ENCODE results near the gene NSRP1. TPM values are rescaled to one million over a fixed set of nuclear protein-coding genes. Genes with fewer than 3 reads are reported as not detected.

Gene NSRP1
- total RNA-seq, 4 donors from 2014 or later = 7.4 to 23.8 (median 17.8) TPM

GRCh38 chr17:30212750-30213149, 96.1 kb downstream of the NSRP1 start:
- TF ChIP-seq POLR2A (IDR thresholded peaks at IDR 0.05) (no peak), CTCF (IDR thresholded peaks at IDR 0.05) (no peak)
- intact Hi-C loops (cut with DNase I; ENCODE audit: low total_unique reads) = no loop called here
- H3K4me3 ChIP-seq (ENCODE audit: low read depth, poor library complexity, severe bottlenecking) = no peak overlapping the region
- DNase-seq (ENCODE audit: low spot score in 2 of 2) = peak in 1 of 2 donors; percentile 69
- 91 to 93% methylated on average over 11 of the region's 11 CpGs for WGBS, 2 donors

GRCh38 chr17:30217054-30217453, 100.4 kb downstream of the NSRP1 start:
- WGBS, 2 donors = 93 to 95% methylated on average over 6 of the region's 6 CpGs
- intact Hi-C loops (cut with DNase I; ENCODE audit: low total_unique reads) = no loop called here
- TF ChIP-seq CTCF (IDR thresholded peaks at IDR 0.05) = no peak
- no peak overlapping the region for H3K4me3 ChIP-seq (ENCODE audit: low read depth, poor library complexity, severe bottlenecking)
- DNase-seq (ENCODE audit: low spot score in 2 of 2) = no peak

- peak in 1 of 2 donors; percentile 43 for DNase-seq (ENCODE audit: low spot score in 2 of 2)
- TF ChIP-seq CTCF (IDR thresholded peaks at IDR 0.05) (no peak), POLR2A (IDR thresholded peaks at IDR 0.05) (no peak)
- H3K4me3 ChIP-seq (ENCODE audit: low read depth, poor library complexity, severe bottlenecking) = no peak overlapping the region
- 93 to 96% methylated on average over 11 of the region's 11 CpGs for WGBS, 2 donors
- intact Hi-C loops (cut with DNase I; ENCODE audit: low total_unique reads) = no loop called here
Measured at GRCh38 chr17:30217746-30218245, 101.2 kb downstream of the NSRP1 start.

- WGBS, 2 donors = 88% methylated on average over 9 of the region's 9 CpGs
- no peak for DNase-seq (ENCODE audit: low spot score in 2 of 2)
- no peak overlapping the region for H3K4me3 ChIP-seq (ENCODE audit: low read depth, poor library complexity, severe bottlenecking)
- intact Hi-C loops (cut with DNase I; ENCODE audit: low total_unique reads) = no loop called here
- no peak for TF ChIP-seq POLR2A (IDR thresholded peaks at IDR 0.05)
- no peak for TF ChIP-seq CTCF (IDR thresholded peaks at IDR 0.05)
Measured at GRCh38 chr17:30218799-30219198, 102.2 kb downstream of the NSRP1 start.

- no peak for TF ChIP-seq POLR2A (IDR thresholded peaks at IDR 0.05)
- no peak for TF ChIP-seq CTCF (IDR thresholded peaks at IDR 0.05)
- H3K4me3 ChIP-seq (ENCODE audit: low read depth, poor library complexity, severe bottlenecking) = no peak overlapping the region
- DNase-seq (ENCODE audit: low spot score in 2 of 2) = no peak
- WGBS, 2 donors = 83 to 84% methylated on average over 4 of the region's 4 CpGs
- intact Hi-C loops (cut with DNase I; ENCODE audit: low total_unique reads) = no loop called here
Measured at GRCh38 chr17:30219315-30219714, 102.7 kb downstream of the NSRP1 start.

GRCh38 chr17:30219833-30220232, 103.2 kb downstream of the NSRP1 start:
- no peak for DNase-seq (ENCODE audit: low spot score in 2 of 2)
- intact Hi-C loops (cut with DNase I; ENCODE audit: low total_unique reads) = no loop called here
- 72 to 87% methylated on average over 7 of the region's 7 CpGs for WGBS, 2 donors
- TF ChIP-seq CTCF (IDR thresholded peaks at IDR 0.05) (no peak), POLR2A (IDR thresholded peaks at IDR 0.05) (no peak)
- no peak overlapping the region for H3K4me3 ChIP-seq (ENCODE audit: low read depth, poor library complexity, severe bottlenecking)
